Right lobe of liver (tissue), 6 donors: Measurements from ENCODE around the gene NDUFB11. TPM values are rescaled to one million over a fixed set of nuclear protein-coding genes. Genes with fewer than 3 reads are reported as not detected.

ENCODE experiments used
- ATAC-seq, 4 donors: fragments of 200-7000 bp; cut with Tn5 transposase; one replicate each; pipeline ENCODE4 v1.9.1; 2020; ENCODE audit warnings: mild to moderate bottlenecking in 4 of 4, moderate library complexity in 4 of 4
- DNase-seq, 3 donors: peaks; one replicate each; pipeline ENCODE4 v3.0.0-alpha.2; 2020
- H3K27ac ChIP-seq, 3 donors: fragments of 200-600 bp; one replicate each; pipeline ENCODE4 v1.8.0; 2022
- H3K27me3 ChIP-seq, 2 donors: fragments of 200-600 bp; one replicate each; pipeline ENCODE4 v1.8.0; 2022
- H3K36me3 ChIP-seq, 4 donors: fragments of 200-600 bp; sonication (generic) in 1 of 4; one replicate each; pipeline versions ENCODE4 v1.5.1 to v1.8.0; 2017 to 2022; ENCODE audit warnings: control low read depth in 1 of 4
- H3K4me1 ChIP-seq, 4 donors: fragments of 200-600 bp; sonication (generic) in 1 of 4; one replicate each; pipeline versions ENCODE4 v1.5.1 to v1.8.0; 2017 to 2022; ENCODE audit warnings: control low read depth in 1 of 4
- H3K4me3 ChIP-seq, 3 donors: fragments of 200-600 bp; one replicate each; pipeline ENCODE4 v1.8.0; 2022
- H3K9me3 ChIP-seq, 4 donors: fragments of 200-600 bp; sonication (generic) in 1 of 4; one replicate each; pipeline versions ENCODE4 v1.5.1 to v1.8.0; 2017 to 2022; ENCODE audit warnings: control low read depth in 1 of 4
- POLR2A ChIP-seq: fragments of 450-650 bp; IDR thresholded peaks from one replicate; pipeline ENCODE4 v1.6.1; 2017; ENCODE audit warnings: antibody characterized with exemption, mild to moderate bottlenecking
- WGBS: methylation state at CpG from one replicate; pipeline ENCODE4 v1.1.6; 2018; ENCODE audit warnings: low coverage, low lambda C conversion rate; ENCODE audit not compliant: insufficient coverage; ENCODE audit errors: missing lambda C conversion rate; 5-methylcytosine and 5-hydroxymethylcytosine counted together
- intact Hi-C, 2 donors: fragments of 100-400 bp; cut with DNase I; formaldehyde crosslinking; loops; one replicate each; pipeline versions ENCODE4 v1.11.2 to v1.14.1; 2022
- total RNA-seq, 6 experiments: library from RNA; depleted of rRNA in 2 of 6; stranded (reverse); fragments of >200 nt in 2 of 6; fragmentation: NEBNext Ultra II Directional in 3 of 6; extraction: Animal tissue kit (Norgen Biotek cat#: 25700) in 3 of 6; gene quantifications; one replicate each; pipeline versions ENCODE4 v1.1.0 to v1.2.4, GENCODE V29; 2016 to 2023
- TF ChIP-seq, protein P1 (sequence below), 4 donors: fragments of 200-600 bp in 3 of 4; fragments of 450-650 bp in 1 of 4; IDR thresholded peaks; one replicate each; pipeline versions ENCODE4 v1.5.1 to v1.8.0; 2016 to 2022; ENCODE audit warnings: antibody characterized with exemption in 4 of 4, mild to moderate bottlenecking in 2 of 4
- donor health status: DM: no; HTN: yes; CAD: no.
- donor health status: DM: no; HTN: no; CAD: no.
- donor health status: DM: no; HTN: no; CAD: no.
- donor health status: DM: no; HTN: yes; CAD: no.
- donor health status: DM: no; HTN: yes; CAD: no.

The NDUFB11 gene
- total RNA-seq, 6 experiments from 2014 or later = 37.8 to 64.0 (median 50.7) TPM

DNA sequence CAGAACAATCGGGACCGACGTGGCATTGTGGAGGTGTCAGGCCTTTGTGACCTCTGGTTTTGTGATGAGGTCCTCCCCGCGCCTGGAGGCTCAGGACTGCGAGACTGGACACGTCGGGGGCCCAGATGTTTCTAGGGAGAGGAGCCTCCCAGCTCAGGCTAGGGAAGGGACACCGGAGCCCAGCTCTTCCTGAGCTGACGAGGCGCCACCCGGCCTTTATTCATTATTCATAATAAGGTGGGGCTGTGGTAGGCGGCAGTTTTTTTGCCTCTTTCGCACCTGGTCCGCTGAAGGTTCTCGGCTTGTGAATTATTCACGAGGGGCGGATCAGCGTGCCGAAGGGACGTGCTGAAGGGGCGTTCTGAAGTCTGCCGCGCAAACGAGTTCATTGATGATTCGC lies 46.8 kb upstream of the NDUFB11 start:
- DNase-seq (peak in 2 of 3 donors; percentile 44 to 46), ATAC-seq (peak in 1 of 4 donors; percentile 1)
- H3K27me3 ChIP-seq = peaks cover 0 to 6% of the 10 kb centered on the region in 2 donors
- TF ChIP-seq POLR2A = no peak
- TF ChIP-seq, protein P1, sequence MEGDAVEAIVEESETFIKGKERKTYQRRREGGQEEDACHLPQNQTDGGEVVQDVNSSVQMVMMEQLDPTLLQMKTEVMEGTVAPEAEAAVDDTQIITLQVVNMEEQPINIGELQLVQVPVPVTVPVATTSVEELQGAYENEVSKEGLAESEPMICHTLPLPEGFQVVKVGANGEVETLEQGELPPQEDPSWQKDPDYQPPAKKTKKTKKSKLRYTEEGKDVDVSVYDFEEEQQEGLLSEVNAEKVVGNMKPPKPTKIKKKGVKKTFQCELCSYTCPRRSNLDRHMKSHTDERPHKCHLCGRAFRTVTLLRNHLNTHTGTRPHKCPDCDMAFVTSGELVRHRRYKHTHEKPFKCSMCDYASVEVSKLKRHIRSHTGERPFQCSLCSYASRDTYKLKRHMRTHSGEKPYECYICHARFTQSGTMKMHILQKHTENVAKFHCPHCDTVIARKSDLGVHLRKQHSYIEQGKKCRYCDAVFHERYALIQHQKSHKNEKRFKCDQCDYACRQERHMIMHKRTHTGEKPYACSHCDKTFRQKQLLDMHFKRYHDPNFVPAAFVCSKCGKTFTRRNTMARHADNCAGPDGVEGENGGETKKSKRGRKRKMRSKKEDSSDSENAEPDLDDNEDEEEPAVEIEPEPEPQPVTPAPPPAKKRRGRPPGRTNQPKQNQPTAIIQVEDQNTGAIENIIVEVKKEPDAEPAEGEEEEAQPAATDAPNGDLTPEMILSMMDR (IDR thresholded peaks at IDR 0.05) = no peak
- no peaks in the 10 kb centered on the region for H3K9me3 ChIP-seq
- peaks cover 0 to 23% (median 0%) of the 10 kb centered on the region in 4 donors for H3K4me1 ChIP-seq
- no peak overlapping the region for H3K27ac ChIP-seq
- WGBS = 19% methylated on average over 6 of the region's 26 CpGs
- intact Hi-C loops = loop anchor here in 1 of 2 donors (5.0 kb wide), 1 partner anchor 196 kb away; no protein-coding TSS in a partner anchor
- H3K4me3 ChIP-seq = peak overlapping the region; percentile 35 to 57 (median 53)
- H3K36me3 ChIP-seq = no peaks in the 10 kb centered on the region

DNA sequence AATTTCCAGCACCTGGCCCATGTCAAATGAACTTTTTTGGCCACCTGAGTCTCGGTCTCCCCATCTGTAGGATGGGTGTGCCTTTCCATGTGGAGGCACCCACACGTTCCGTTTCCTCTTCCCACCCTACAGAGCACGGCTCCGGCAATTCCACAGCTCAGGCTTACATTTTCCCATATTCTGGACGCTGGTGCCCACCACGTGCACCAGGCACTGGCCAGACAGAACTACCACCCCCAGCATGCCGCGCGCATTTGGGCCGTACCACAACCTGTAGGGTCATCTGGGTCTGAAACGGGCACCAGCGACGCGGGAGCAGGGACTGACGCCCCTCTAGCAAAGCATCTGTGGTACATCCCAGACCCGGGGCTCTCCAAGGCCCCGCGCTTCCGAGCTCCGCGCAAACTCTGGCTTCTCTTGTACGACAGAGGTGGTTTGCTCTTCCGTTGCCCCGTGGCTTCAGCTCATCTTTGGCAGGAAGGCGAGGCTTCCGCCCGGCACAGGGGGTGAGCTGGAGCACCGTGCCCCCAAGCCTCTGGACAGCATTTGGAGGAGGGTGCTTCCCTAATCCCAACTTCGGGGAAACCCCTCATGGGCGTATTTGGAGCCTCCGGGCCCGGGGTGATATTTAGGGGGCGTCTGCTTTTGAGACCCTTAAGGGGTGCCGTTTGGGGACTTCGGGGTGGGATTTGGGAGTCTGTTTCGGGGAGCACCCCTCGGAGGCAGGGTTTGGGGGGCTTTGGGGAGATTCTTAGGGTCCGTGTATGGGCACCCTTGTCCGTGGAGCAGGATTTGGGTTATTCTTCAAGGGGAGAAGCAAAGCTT lies 46.2 kb upstream of the NDUFB11 start:
- intact Hi-C loops = loop anchor here in 1 of 2 donors (5.0 kb wide), 1 partner anchor 197 kb away; no protein-coding TSS in a partner anchor
- Histone ChIP-seq H3K4me1 (peaks cover 0 to 16% (median 0%) of the 10 kb centered on the region in 4 donors), H3K27me3 (peaks cover 0 to 6% of the 10 kb centered on the region in 2 donors), H3K4me3 (peak overlapping the region; percentile 35 to 57 (median 53)), H3K9me3 (no peaks in the 10 kb centered on the region), H3K36me3 (peaks cover 0 to 5% (median 0%) of the 10 kb centered on the region in 4 donors), H3K27ac (peak overlapping the region in 1 of 3 donors; percentile 12)
- peak; percentile 86 to 91 (median 88) for DNase-seq
- peak; percentile 78 to 88 (median 86) for ATAC-seq
- 13% methylated on average over 22 of the region's 40 CpGs for WGBS
- peak; percentile 61 for TF ChIP-seq POLR2A
- TF ChIP-seq, protein P1 (IDR thresholded peaks at IDR 0.05) = no peak

DNA sequence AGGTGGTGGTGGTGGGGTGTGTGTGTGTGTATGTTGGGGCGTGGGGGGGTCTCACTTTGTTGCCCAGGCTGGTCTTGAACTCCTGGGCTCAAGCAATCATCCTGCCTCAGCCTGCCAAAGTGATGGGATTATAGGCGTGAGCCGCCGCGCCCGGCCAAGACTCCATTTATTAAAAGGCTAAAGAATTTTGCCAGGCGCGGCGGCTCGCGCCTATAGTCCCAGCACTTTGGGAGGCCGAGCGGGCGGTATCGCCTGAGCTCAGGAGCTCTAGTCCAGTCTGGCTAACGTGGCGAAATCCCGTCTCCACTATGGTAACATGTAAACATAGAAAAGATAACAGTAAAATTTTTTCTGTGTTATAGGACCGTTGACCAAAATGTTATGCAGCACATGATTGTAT lies 45.4 kb upstream of the NDUFB11 start:
- DNase-seq (peak in 1 of 3 donors; percentile 53), ATAC-seq (no peak)
- Histone ChIP-seq H3K4me3 (no peak overlapping the region), H3K27ac (no peak overlapping the region), H3K9me3 (no peaks in the 10 kb centered on the region), H3K4me1 (peaks cover 0 to 10% (median 0%) of the 10 kb centered on the region in 4 donors), H3K36me3 (peaks cover 0 to 12% (median 0%) of the 10 kb centered on the region in 4 donors), H3K27me3 (peaks cover 0 to 6% of the 10 kb centered on the region in 2 donors)
- 64% methylated on average over 11 of the region's 19 CpGs for WGBS
- no peak for TF ChIP-seq POLR2A
- TF ChIP-seq, protein P1 (IDR thresholded peaks at IDR 0.05) = no peak
- intact Hi-C loops = loop anchor here (5.0 to 10.0 kb wide), 2 partner anchors 195 to 197 kb away; no protein-coding TSS in a partner anchor

DNA sequence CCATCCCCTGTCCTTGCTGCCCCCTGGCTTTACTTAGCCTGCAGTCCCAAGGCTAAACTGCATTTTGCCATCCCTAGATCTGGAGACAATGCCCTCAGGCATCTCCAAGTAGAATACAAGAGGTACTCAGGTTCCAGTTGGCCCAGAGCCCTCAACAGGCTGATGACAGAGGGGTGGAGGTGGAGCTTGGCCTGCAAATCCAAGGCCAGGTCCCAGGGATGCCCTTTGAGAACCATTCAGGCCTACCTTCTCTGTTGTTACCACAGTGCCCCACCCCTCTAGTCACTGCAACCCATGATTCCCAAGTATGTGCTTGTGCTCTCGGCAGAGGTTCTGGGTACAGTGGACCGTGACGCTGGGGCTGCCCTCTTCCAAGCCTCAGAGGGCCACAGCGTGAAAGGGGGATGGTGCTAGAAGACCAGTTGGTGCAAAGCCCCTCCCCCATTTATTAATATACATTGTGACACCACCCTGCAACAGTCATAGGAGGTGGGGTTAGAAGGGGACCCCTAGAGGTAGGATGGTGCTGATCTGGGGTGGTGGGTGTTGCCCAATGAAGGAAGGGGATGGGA lies 42.7 kb upstream of the NDUFB11 start:
- H3K27me3 ChIP-seq = peaks cover 0 to 6% of the 10 kb centered on the region in 2 donors
- WGBS = no CpG with 5 or more reads among the region's 4 CpGs
- no peak overlapping the region for H3K4me3 ChIP-seq
- H3K27ac ChIP-seq = no peak overlapping the region
- intact Hi-C loops = loop anchor here in 1 of 2 donors (10.0 kb wide), 1 partner anchor 198 kb away; no protein-coding TSS in a partner anchor
- no peaks in the 10 kb centered on the region for H3K4me1 ChIP-seq
- DNase-seq (peak in 1 of 3 donors; percentile 50), ATAC-seq (peak in 1 of 4 donors; percentile 5)
- peaks cover 0 to 26% (median 0%) of the 10 kb centered on the region in 4 donors for H3K36me3 ChIP-seq
- H3K9me3 ChIP-seq = no peaks in the 10 kb centered on the region
- TF ChIP-seq POLR2A = no peak
- TF ChIP-seq, protein P1 (IDR thresholded peaks at IDR 0.05) = no peak
